Jurkat, Clone E6-1 (cell line): ENCODE results near the gene SLC25A26. TPM values are rescaled to one million over a fixed set of nuclear protein-coding genes. Genes with fewer than 3 reads are reported as not detected.

Source experiments
- DNase-seq: peaks from one replicate; pipeline ENCODE4 v3.0.0-alpha.2; 2011; ENCODE audit warnings: low read depth, low spot score
- H3K4me3 ChIP-seq: 2 replicates; pipeline ENCODE4 v1.5.1; 2011; ENCODE audit warnings: mild to moderate bottlenecking, low read length, control low read depth, moderate library complexity
- polyA plus RNA-seq: library from polyadenylated mRNA; unstranded; fragments of >200 nt; gene quantifications from one replicate; pipeline ENCODE4 v1.2.1, GENCODE V29; 2012; ENCODE audit warnings: missing spikeins; ENCODE audit not compliant: insufficient read length, insufficient read depth

The SLC25A26 gene
- polyA plus RNA-seq: 40.5 TPM

- peak; percentile 95 for DNase-seq
- peak within 1 kb of the TSS; percentile 93 for H3K4me3 ChIP-seq
Observed at GRCh38 chr3:66220602-66221377, at the start of gene SLC25A26. Gene SLC25A26 (plus strand): TSS chr3:66221001. CDS start chr3:66221095, 94 bp downstream.

- H3K4me3 ChIP-seq: no peak overlapping the region
- DNase-seq: no peak
Observed at GRCh38 chr3:66172394-66172793, 48.4 kb upstream of the SLC25A26 start.

GRCh38 chr3:66177026-66177425, 43.8 kb upstream of the SLC25A26 start:
- no peak for DNase-seq

GRCh38 chr3:66178206-66178605, 42.6 kb upstream of the SLC25A26 start:
- no peak overlapping the region for H3K4me3 ChIP-seq
- DNase-seq: no peak

More at GRCh38 chr3:66177026-66177425, 43.8 kb upstream of the SLC25A26 start:
- H3K4me3 ChIP-seq: no peak overlapping the region

- no peak overlapping the region for H3K4me3 ChIP-seq
- no peak for DNase-seq
Observed at GRCh38 chr3:66179793-66180192, 41.0 kb upstream of the SLC25A26 start.

GRCh38 chr3:66181764-66182163, 39.0 kb upstream of the SLC25A26 start:
- no peak for DNase-seq
- H3K4me3 ChIP-seq: no peak overlapping the region

- DNase-seq: no peak
- H3K4me3 ChIP-seq: no peak overlapping the region
Observed at GRCh38 chr3:66182246-66182645, 38.6 kb upstream of the SLC25A26 start.

GRCh38 chr3:66186545-66186944, 34.3 kb upstream of the SLC25A26 start:
- no peak for DNase-seq
- H3K4me3 ChIP-seq: no peak overlapping the region

- DNase-seq: no peak
- no peak overlapping the region for H3K4me3 ChIP-seq
Observed at GRCh38 chr3:66195347-66195783, 25.4 kb upstream of the SLC25A26 start.

GRCh38 chr3:66196633-66197032, 24.2 kb upstream of the SLC25A26 start:
- H3K4me3 ChIP-seq: no peak overlapping the region
- DNase-seq: no peak

- no peak for DNase-seq
- H3K4me3 ChIP-seq: no peak overlapping the region
Observed at GRCh38 chr3:66198437-66199088, 22.2 kb upstream of the SLC25A26 start.

- no peak overlapping the region for H3K4me3 ChIP-seq
- DNase-seq: no peak
Observed at GRCh38 chr3:66199089-66199473, 21.7 kb upstream of the SLC25A26 start.

GRCh38 chr3:66200147-66200546, 20.7 kb upstream of the SLC25A26 start:
- DNase-seq: no peak
- no peak overlapping the region for H3K4me3 ChIP-seq

- DNase-seq: no peak
Observed at GRCh38 chr3:66200786-66201185, 20.0 kb upstream of the SLC25A26 start.

GRCh38 chr3:66203275-66203674, 17.5 kb upstream of the SLC25A26 start:
- DNase-seq: no peak
- H3K4me3 ChIP-seq: no peak overlapping the region

More at GRCh38 chr3:66200786-66201185, 20.0 kb upstream of the SLC25A26 start:
- no peak overlapping the region for H3K4me3 ChIP-seq

GRCh38 chr3:66206806-66207205, 14.0 kb upstream of the SLC25A26 start:
- H3K4me3 ChIP-seq: no peak overlapping the region
- DNase-seq: no peak

- no peak overlapping the region for H3K4me3 ChIP-seq
Observed at GRCh38 chr3:66208189-66208588, 12.6 kb upstream of the SLC25A26 start.

GRCh38 chr3:66210687-66211295, 10.0 kb upstream of the SLC25A26 start:
- no peak overlapping the region for H3K4me3 ChIP-seq
- DNase-seq: no peak

More at GRCh38 chr3:66208189-66208588, 12.6 kb upstream of the SLC25A26 start:
- DNase-seq: no peak

GRCh38 chr3:66211779-66212178, 9.0 kb upstream of the SLC25A26 start:
- DNase-seq: no peak
- H3K4me3 ChIP-seq: no peak overlapping the region

- DNase-seq: no peak
- no peak overlapping the region for H3K4me3 ChIP-seq
Observed at GRCh38 chr3:66215106-66215505, 5.7 kb upstream of the SLC25A26 start.
